CD4-positive, alpha-beta T cell treated with Interleukin-15 for 1 hour (primary cell): Measurements from ENCODE around the gene DLX5.

Experiments
- DNase-seq: peaks from one replicate; pipeline ENCODE4 v3.0.0-alpha.2; 2020

DLX5 gene

GRCh38 chr7:97018126-97018601, 6.5 kb downstream of the DLX5 start:
- no peak for DNase-seq

GRCh38 chr7:97017192-97018125, 7.2 kb downstream of the DLX5 start:
- no peak for DNase-seq

GRCh38 chr7:97016381-97017191, 8.0 kb downstream of the DLX5 start:
- DNase-seq = no peak

- DNase-seq = no peak
These were observed 8.8 kb downstream of the DLX5 start for GRCh38 chr7:97015756-97016380.

DNA sequence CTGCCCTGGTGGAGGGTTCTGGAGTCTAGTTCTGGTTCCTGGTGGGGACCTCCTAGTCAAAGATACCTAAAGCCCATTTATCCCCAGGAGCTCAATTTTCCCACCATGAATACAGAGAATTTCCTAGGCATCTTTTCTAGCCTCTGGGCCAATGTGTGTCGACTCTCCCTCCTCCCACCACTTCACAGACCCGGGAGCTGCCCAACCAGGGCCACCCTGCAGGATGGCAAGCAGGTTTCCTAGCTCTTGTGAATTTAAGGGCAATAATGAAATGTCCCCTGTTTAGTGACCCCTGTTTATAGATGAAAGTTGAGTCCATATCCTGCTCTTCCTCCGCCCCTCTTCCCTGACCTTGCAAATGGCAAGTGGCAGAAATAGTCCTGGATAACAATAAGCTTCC, 9.4 kb downstream of the DLX5 start:
- DNase-seq = no peak

DNA sequence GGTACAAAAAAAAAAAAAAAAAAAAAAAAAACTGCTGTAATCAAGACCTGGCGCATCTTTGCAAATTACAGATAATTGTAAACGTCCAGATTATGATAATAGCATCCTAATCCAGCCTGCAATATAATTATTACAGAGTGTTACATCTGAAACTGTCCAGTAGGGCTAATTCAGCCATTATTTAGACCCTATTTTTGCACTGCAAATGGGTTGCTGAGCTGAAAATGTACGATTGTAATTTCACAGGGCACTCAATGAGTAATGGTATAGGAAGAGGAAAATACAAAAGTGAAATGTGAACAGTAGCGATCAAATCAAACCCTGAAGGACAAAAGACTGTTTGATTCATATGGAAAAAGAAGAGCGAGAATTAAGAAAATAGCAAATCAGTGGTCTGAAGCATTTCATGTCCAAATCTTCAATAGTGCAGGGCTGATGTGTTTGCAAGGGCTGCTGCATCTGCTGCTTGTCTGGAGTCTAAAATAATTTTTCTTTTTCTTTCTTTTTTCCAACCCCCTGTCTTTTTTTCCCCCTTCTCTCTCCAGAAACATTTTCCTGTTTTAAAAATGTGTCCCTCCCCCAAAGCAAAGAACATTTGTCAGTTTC, 10.4 kb downstream of the DLX5 start:
- DNase-seq = no peak

DNA sequence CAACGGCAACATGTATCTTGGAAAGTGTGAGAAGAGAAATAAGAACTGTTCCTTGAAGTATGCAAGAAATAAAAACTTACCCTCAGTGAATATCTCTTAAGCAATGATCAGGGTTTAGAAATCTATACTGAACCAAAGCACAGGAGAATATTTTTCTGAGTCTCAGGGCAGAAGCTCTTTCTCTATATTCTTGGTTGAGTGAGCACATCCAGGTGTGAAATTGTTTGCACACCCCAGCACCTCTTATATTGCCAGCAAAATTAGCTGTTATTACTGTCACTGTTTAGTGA, 10.8 kb downstream of the DLX5 start:
- DNase-seq = no peak

DNA sequence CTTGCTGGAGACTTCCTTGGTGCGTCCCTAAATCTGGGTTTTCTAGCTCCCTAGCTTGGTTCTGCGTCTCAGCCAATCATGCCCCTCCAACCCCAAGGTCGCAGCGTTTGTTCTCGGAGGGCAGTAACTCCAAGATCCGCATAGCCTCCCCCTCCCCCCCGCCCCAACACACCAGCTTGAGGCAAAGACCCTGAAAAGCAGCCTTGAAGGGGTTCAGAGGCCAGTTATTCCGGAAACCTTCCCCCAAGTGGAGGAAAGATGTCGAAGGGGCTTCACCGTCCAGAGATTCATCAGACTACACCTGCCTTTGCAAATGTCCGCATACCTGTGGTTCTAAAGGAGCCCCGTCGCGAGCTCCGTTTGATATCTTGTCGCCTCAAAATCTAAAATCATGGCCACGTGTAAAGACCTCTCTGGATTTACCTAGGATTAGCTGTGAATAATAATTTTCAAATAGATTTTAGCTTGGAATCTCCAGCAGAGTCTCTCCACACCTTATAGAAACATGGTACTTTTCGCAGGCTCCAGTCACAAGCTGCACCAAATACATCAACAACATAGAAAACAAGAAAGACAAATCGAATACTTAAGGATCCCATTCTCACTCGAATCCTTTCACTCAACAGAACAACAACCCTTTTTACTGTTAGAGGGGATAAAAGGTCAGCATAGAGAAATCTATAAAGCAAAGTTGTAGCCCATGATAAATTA, 11.3 kb downstream of the DLX5 start:
- DNase-seq = no peak

DNA sequence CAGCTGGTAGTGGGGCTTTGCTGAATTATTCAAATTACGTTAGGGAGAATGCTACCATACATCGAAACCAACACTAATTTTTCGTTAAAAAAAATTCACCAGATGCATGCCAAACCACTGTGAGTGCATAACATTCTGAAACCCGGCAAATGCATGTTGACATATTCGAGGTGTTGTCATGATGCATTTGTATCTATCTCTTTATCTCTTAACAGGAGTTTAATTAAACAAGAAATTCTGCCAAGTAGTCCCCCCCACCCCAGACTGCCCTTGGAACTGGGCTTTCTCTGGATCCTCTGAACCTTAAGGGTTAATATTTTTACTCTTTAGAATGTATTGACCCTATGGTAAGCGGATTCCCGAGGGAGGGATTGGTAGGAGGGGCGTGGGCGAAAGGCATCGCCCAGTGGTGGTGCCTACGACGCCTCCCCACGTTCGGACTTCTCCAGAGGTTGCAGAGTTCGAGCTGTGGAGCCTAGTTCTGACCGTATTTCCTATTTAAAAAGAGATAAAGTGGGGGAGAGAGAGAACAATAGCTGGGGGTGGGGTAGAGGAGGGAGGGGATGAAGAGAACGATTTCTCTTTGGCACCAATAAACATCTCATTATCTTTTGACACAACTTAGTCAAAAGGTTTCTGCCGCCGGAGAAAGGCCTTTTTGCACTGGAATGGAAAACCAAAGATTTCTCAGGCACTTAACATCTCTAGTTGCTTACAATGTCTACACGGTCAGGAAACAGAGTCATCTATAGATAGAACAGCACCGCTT, 12.1 kb downstream of the DLX5 start:
- DNase-seq = no peak

- no peak for DNase-seq
These were observed 12.9 kb downstream of the DLX5 start for GRCh38 chr7:97011536-97012364.

- no peak for DNase-seq
These were observed 13.5 kb downstream of the DLX5 start for GRCh38 chr7:97011104-97011503.

DNA sequence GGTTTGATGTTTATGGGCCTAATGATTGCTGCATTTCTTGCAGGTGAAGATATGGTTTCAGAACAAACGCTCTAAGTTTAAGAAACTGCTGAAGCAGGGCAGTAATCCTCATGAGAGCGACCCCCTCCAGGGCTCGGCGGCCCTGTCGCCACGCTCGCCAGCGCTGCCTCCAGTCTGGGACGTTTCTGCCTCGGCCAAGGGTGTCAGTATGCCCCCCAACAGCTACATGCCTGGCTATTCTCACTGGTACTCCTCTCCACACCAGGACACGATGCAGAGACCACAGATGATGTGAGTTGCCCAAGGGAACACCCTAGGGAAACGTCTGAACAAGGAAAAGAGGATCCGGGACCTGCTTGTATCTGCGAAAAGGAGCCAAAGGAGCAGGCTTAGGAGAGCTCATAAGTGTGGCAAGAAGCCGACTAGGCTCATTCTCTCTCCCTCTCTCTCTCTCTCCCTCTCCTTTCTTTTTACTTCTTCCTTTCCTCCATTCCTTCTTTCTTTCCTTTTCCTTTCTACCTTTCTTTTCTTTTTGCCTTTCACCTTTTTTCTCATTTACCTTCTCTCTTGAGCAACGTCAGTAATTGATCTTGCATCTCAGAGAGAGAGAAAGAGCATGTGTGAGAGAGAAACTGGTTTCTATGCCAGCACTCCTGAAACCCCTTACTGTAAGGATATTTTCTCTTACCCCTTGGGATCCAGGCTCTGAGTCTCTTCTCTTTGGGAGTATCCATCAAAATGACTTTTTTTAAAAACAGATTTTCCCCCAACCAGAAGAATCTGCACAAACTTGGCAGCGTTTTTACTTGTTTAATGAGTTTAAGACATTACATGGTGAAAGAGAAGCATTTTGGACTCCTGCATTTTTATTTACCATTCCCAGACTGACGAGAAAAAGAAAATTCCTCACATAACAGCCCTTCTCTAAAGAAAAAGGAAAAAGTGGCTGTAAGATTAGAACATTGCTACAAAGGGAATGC, 14.6 kb downstream of the DLX5 start:
- no peak for DNase-seq

DNA sequence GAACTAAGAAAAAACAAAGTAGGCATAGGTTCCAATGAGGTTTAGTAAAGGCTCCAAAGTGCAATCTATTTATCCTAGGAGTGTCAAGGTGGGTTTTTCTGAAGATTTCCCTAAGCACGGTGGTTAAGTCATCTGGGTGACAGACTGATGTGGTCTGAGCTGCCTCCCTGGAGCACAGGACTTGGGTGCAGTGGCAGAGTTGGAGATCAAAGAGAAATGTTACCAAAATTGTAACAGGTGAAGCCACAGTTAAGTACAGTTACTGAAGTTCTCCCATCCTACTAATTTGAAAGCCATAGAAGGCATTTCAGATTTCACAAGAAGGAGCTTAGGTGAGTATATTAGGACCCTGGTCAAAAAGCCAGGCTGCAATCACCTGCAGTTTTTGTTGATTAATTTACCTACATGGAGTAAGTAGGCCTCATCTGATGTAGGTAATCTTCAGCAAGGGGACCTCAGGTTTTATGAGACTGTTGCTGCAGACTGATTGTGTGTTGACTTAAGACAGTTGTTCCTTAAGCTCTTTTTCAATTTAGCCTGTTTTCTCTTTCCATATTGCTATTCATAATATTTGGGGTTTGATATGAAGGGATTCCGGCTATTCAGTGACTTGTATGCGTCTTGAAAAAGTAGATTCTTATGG, 16.2 kb downstream of the DLX5 start:
- DNase-seq = no peak

- DNase-seq = no peak
These were observed 17.1 kb downstream of the DLX5 start for GRCh38 chr7:97007583-97007861.

- DNase-seq = no peak
These were observed 17.6 kb downstream of the DLX5 start for GRCh38 chr7:97006816-97007582.

- no peak for DNase-seq
These were observed 18.4 kb downstream of the DLX5 start for GRCh38 chr7:97006055-97006815.

GRCh38 chr7:97005183-97006054, 19.2 kb downstream of the DLX5 start, which contains the start of gene DLX6:
DLX6 (plus strand) TSS chr7:97005553; CDS start chr7:97005978, 425 bp downstream.
- DNase-seq = no peak
